HG03575 (cell line): ENCODE data around the gene EPG5.
"Not testable (repeated sequence)": the region's sequence is repeated elsewhere in the genome, so short reads cannot be mapped to it uniquely, and the experiment has no call there.

Experiments used
- ATAC-seq: cut with Tn5 transposase; IDR thresholded peaks from one replicate; pipeline ENCODE4 v1.9.1; 2021; ENCODE audit not compliant: unreplicated experiment, insufficient number of reproducible peaks, low FRiP score; ENCODE audit errors: extremely low read depth

Gene EPG5

DNA sequence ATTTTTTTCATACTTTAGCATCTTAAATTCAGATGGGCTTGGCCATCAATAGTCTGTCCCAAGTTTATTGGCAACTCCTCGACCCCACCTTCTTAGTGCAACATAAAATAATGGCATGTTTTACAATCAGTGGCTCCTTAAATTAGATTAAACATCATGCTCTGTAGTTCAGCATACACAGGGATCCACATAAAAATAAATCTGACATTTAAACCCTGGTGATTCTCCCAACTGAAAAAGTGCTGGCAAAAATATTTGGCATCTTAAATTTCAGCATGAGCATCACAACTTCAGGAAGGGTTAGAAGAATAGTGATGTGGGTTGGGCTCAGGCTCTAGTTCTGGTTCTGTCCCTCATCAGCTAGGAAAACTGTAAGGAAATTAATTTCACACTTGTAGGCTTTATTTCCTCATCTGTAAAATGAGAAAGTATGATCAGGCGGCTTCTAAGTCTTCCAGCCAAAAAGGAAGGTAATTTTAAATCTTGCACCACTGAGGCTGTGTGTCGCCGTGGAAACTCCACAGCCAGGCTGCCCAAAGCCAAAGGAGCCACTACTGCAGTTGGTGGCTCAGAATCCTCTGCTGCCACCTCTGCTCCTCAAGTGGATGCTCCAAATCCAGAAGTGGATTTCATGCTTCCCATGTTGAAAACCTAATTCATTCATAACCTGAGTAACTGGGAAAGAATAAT is 17.6 kb upstream of the EPG5 start:
- no peak for ATAC-seq

GRCh38 chr18:45981821-45982220 is 14.7 kb upstream of the EPG5 start:
- ATAC-seq, result no peak

- ATAC-seq, result no peak
Measured at GRCh38 chr18:45980229-45980628, 13.1 kb upstream of the EPG5 start.

DNA sequence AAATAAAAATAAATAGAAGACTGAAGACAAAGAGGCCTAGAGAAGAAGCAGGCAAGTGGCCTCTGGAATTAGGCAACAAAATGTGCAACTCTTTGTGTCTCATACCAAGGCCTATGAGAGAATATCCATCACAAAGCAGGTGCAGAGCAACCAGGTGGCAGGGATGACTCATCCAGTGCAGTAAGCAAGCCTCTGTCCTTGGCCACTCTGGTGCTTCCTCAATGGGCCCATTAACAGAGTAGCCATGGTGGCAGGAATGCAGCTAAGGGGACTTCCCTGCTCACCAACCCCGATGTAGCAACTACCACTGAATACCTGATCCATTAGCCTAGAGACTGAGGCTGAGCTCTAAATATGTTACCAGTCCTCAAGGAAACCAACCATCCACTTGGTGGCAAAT is 11.0 kb upstream of the EPG5 start:
- ATAC-seq, result no peak

DNA sequence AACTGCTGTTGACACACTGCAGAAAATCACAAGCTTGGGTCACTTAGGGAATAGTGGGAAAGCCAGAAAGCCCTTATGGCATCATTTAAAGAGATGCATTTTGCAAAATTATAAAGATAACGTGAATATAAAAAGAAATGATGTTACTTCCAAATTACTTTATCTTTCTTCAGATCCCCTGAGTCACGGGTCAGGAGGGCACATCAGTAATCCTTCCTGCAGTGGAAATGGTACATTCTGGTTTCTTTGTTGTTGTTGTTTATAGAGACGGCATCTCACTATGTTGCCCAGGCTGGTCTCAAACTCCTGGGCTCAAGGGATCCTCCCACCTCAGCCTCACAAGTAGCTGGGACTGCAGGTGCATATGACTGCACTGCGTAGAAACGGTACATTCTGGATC is 9.8 kb upstream of the EPG5 start:
- no peak for ATAC-seq

GRCh38 chr18:45976566-45976965 is 9.4 kb upstream of the EPG5 start:
- ATAC-seq, result no peak

DNA sequence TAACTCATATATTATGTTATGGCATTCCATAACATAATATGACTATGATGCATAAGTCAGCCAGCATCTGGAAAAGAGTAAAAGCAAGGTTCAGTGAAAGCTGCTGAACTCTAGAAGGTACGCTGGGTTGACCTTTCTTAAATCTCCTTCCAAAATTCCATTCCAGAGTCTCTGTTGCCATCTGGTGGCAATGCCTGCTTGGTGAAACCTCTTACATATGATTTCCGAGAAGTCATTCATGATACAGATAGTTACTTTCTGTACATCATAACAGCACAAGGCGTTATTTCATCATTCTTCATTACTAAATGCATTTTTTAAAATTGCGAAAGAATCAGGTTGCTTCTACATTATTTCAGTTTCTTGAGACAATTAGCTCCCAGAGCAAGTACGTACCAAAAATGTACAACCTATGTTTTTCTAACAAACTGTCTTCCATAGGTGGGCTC is 7.0 kb upstream of the EPG5 start:
- no peak for ATAC-seq

GRCh38 chr18:45964913-45965312 is 2.2 kb downstream of the EPG5 start:
- ATAC-seq, result not testable (repeated sequence)

- no peak for ATAC-seq
Measured at GRCh38 chr18:45962866-45963265, 4.3 kb downstream of the EPG5 start.

GRCh38 chr18:45962461-45962860 is 4.7 kb downstream of the EPG5 start:
- ATAC-seq, result no peak

DNA sequence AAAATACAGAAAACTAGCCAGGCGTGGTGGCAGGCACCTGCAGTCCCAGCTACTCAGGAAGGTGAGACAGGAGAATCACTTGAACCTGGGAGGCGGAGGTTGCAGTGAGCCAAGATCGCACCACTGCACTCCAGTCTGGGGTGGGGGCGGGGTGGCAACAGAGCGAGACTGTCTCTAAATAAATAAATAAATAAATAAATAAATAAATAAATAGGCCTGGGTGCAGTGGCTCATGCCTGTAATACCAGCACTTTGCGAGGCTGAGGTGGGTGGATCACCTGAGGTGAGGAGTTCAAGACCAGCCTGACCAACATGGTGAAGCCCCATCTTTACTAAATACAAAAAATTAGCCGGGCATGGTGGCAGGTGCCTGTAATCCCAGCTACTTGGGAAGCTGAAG is 7.6 kb downstream of the EPG5 start:
- ATAC-seq, result not testable (repeated sequence)

- ATAC-seq, result no peak
Measured at GRCh38 chr18:45958730-45959129, 8.4 kb downstream of the EPG5 start.

- ATAC-seq, result no peak
Measured at GRCh38 chr18:45958027-45958426, 9.1 kb downstream of the EPG5 start.

DNA sequence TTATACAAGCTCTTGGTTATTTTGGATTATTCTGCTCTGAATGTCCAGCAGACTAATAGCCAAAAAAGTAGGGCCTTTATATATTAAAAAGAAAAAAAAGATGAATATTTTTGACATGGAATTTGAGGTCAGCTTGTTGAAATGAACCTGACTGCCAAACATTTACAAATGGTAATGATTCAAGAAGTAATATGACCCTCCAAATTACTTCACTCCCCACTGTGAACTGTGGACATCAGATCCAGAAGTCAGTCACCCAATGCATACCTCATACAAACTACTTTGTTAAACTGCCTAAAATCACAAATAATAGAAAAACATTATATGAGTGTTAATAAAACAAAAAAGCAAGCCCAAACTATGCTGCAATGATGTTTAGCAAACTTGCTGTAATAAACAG is 10.0 kb downstream of the EPG5 start:
- ATAC-seq, result no peak

DNA sequence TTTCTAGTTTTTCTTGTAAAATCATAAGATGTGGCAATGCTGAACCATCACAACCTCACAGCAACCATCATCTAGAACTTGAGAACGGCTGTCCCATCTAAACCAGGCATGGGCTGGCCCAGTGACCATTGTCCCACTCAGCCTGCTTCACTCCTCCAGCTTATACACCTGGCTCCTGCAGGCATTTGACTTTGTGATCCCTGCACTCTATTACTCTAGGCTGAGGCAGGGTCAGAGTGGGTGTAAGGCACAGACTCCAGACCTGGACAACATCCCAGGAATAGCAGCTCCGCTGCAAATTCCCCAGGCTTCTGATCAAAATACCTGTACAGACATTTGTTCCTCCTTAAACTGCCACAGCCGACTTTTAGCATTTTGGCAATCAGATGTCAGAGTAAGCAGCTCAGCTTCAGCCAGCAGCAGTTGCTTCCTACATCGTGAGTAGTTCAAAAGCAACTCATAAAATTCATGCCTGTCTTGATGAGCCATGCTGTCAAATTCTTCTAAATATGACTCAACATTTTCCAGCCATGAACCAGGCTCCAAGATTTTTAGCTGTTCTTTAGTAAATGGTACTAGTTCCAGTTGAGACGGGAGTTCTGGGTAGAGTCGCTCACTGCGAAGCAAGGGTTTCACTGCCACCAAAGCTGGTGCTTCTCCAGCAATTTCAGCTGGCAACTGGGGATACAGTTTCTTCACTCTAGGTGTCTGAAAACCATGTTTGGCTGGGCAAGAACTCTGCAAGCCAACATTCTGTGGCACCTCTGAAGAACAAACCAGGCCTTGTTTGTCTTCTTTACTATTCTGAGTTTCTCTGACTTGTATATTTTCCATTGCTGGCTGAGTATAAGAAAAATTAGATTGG is 12.8 kb downstream of the EPG5 start:
- ATAC-seq, result no peak

GRCh38 chr18:45951016-45951714 is 16.0 kb downstream of the EPG5 start:
- ATAC-seq, result no peak

DNA sequence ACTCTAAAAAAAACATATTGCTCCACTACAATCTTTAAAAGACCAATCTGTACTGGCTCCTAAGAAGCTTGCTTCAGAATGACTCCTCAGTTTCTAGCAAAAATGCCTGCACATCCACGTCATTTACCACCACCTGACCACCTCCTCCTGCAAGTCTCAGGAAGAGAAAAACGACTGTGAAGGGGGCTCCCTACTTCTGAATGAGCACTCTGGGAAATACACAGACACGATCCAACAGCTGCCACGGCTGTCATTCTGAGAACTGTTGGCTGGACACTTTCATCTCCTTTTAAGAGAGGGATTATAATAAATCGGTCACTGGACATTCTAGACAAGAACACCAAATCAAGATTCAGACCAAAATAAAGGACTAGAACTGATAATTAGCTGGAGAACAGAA is 21.5 kb downstream of the EPG5 start:
- ATAC-seq, result no peak

DNA sequence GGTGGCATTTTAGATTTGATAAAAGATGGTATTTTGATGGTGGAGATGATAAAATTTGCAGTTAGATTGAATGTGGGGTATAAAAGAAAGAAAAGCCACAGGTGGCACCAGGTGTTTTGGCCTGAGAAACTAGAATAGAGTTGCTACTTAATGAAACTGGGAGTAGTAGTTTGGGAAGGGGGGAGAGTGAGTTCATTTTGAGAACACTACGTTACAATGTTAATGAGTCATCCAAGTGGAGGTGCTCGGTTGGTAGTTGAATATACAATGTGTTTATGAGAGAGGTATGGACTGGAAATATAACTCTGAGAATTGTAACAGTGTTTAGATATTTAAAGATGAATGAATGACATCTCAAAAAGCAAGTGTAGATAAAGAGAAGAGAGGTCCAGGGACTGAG is 26.4 kb downstream of the EPG5 start:
- ATAC-seq, result no peak

DNA sequence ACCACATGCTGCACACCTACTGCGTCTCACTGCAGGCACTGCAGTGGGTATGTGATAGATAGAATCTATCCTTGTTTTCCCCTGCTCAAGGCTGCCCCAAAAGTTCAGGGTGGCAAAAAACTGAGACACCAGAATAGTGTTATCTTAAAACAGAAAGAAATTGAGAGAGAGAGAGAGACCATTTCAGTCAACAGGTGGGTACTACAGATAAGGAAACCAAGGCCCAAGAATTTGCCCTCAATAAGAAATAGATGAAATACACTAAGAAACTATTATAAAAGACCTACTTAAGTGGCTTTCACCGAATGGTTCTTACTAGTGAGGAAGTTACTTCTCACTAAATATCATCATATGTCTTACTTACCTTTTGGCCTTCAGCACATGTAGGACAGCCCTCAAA is 27.9 kb downstream of the EPG5 start:
- ATAC-seq, result no peak

DNA sequence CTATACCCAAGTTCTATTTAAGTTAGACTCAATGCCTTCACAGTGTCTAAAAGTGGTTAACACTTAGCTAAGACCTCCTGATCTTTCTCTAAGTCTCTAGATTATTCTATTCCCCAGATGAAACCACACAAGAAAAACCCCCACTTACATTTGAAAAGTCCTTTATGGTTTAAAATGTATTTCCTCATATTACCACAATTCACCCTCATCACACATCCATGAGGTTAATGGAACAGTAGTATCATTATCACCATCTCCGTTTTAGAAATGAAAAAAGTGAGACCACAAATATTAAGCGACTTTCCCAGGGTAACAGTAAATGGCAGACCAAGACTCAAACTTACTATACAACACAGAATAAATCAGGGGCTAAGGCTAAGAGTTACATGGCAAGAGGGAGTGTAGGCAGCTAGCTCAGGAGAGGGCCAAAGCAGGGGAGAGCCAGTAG is 28.6 kb downstream of the EPG5 start:
- no peak for ATAC-seq
